GM18861 (cell line): ENCODE data around the gene PGC.
A peak's percentile ranks its signal among the peaks of the same experiment; 100 is the strongest.

Experiments used
- ATAC-seq: cut with Tn5 transposase; IDR thresholded peaks from one replicate; pipeline ENCODE4 v1.9.1; 2021; ENCODE audit not compliant: unreplicated experiment

PGC gene

DNA sequence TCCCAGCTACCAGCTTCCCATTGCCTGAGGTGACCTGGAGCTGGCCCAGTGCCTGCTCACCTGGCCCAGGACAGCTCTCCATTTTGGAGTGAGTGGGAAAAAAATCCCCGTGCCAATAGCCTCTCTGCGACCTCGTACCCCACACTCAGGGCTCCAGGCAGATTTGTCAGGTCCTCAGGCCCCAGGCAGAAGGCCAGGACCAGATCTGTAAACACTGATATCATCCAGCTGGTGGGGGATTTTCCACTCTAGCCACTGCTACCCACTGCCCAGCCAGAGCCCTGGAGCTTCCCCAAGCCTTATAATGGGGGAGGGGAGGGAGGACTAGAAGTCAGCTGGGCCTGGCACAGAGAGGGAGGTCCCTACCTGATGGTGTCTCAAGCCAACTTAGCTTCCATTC lies 1.3 kb upstream of the PGC start:
- ATAC-seq = no peak

DNA sequence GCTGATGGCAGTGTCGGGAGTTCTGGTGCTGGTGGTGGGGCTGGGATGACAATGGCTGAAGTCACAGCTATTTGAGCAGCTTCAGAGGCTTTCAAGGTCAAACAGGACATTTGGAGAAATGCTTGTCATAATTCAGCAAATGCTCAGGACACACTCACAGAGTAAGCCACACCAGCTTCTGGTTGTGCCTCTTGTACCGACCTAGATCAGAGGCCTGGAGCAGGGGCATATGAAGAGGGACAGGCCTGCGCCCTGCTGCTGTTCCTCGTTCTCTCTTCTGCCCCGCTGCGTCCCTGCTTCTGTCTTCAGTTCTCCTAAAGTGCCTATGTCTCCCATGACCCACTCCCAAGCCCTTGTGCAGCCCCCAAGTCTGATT lies 893 bp upstream of the PGC start:
- ATAC-seq = no peak

DNA sequence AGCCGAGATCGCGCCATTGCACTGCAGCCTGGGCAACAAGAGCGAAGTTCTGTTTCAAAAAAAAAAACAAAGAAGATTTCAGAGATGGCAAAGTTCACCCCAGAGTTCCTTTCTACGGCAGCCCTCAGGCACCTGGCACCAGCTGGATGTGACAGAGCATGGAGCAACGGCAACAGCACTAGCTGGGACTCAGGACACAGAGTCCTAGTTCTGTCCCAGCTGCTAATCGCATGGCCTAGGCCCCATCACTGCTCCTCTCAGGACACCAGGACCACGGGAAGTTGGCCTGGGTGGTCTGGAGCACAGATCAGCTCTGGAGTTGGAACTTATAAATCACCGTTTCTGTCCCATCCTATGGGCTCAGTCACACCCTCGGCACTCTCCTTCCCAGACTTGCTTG lies 1.1 kb downstream of the PGC start:
- ATAC-seq = no peak

DNA sequence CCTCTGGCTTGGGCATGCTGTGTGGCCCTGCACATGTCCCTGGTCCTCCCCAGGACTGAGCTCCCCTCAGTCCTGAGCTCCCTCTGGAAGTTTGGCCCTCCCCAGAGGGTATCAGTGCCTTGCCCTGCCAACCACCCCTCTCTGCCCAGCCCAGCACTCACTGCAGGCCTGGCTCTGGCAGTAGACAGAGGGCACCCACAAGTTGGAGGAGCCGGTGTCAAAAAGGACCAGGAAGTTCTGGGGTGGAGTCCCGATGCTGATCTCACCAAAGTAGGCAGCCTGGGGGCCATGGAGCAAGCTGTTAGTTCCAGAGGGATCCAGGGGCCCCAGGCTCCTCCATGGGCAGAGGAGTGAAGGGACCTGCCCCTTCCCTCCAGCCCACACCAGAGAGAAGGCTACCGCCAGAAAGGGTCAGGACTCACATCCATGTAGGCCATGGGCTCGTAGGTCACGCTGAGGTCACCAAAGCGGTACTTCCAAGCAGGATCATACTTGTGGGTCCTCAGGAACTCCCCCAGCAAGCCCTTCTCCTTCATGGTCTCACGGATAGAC lies 2.9 kb downstream of the PGC start:
- ATAC-seq = no peak

DNA sequence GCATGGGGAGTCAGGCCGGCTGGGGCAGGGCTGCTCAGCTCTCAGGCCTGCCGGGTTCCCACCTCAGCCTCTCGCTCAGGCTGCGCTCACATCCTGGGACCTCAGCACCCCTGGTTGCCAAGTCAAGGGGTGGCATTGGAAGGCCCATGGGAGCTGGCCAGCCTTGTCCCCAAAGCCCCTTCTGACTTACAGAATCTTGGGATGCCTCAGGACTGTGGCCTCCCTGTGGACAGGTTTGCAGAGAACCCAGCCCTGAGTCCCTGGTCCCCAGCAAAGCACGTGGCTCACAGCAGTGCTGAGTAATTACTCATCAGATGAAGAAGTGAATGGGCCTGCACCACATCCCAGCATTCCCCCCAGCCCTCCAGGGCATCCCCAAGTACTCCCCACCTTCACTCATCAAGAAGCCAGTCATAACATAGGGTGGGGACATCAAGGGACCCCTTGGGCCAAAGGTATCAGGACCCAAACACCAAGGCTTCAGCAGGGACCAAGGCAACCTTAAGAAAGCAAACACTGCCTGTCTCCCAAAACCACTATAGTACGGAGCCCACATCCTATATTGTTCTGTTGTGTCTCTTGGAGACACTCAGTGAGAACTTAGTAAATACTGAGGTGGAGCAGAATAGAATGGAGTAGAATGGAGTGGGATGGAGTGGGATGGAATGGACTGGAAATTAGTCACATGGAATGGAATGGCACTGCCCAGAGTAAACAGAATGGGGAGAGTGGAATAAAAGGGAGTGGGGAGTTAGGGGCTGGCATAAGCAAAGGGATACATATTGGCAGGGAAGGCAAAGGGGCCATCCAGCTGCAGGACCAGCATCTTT lies 3.6 kb downstream of the PGC start:
- no peak for ATAC-seq

DNA sequence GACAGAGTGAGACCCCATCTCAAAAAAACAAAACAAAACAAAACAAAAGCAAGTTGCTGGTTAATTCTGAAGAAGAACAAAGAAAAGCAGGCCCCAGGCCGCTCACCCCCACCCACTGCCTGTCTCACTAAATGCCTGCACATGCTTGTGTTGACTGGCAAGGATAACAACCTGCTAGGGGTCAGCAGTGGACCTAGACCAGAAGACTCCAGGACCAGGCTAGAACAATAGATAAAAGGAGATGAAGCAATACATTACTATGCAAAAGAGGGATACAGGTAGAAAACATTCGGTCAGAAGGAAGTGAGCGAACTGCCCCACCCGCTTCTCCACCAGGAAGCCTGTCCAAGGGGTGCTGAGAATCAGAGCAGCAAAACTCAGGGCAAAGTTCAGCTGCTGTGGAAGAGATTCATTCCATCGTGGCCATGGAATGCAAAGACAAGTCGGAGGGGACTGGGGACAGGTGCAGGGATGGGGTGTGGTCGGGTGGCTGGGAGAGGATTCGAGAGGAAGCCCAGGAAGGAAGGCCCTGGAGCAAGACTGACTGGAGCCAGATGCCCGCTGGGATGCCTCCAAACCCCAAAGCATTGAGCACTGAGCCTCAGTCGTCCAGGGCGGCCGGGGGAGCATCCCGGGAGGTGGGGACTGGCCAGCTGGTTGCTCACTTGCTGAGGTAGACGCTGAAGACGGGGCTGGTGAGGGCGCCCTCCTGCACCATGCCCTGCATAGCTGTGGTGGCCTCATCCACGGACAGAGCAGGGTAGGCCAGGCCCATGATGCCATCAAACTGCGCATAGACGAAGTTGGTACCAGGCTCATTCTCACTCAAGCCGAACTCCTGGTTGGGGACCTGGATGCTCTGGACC lies 5.3 kb downstream of the PGC start:
- ATAC-seq = no peak

DNA sequence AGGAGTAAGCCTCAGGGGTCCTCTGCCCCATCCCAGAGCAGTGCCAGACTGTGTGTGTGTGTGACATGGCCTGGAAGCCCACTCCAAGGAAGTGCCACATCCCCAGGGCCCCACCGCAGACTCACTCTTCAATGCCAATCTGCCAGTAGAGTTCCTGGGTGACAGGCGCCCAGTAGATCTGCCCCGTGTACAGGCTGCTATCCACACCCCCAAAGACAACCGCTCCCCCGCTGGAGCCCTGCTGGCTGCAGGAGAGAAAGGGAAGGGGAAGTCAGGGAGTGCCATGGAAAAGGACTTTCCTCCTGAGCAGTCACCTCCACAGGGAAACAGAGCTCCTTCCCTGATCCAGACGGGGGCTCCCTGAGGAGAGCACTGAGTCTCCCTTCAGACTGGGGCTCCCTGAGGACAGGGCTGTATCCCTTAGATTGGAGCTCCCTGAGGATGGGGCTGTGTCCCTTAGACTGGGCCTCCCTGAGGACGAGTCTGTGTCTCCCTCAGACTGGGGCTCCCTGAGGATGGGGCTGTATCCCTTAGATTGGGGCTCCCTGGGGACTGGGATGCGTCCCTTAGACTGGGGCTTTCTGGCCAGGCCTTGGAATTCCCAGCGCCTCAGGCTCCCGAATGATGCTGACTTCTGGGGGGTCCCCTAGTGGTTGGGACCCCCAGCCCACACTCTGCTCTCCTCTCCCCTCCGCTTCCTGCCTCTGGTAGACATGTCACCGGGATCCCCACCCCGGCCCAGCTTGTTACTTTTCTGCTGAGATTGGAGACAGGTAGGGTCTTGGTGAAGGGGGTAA lies 6.6 kb downstream of the PGC start:
- ATAC-seq = no peak

DNA sequence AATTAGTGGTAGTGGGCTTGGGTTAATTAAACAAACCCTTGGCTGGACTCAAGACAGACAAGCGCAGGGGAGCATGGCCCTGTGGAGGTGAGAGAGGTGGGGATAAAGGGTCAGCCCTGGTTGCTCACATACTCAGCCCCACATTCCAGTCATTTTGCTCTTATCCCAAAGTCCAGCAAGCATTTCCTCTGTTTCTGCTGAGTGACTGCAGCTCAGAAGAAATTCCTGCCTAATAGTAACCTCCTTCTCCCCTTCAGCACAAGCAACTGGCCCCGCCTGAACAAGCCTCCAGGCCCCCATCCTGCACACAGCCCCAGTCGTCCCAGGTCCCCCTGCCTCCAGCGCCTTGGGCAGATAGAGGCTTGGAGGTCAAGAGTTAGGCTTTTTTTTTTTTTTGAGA lies 8.2 kb downstream of the PGC start:
- ATAC-seq = no peak

DNA sequence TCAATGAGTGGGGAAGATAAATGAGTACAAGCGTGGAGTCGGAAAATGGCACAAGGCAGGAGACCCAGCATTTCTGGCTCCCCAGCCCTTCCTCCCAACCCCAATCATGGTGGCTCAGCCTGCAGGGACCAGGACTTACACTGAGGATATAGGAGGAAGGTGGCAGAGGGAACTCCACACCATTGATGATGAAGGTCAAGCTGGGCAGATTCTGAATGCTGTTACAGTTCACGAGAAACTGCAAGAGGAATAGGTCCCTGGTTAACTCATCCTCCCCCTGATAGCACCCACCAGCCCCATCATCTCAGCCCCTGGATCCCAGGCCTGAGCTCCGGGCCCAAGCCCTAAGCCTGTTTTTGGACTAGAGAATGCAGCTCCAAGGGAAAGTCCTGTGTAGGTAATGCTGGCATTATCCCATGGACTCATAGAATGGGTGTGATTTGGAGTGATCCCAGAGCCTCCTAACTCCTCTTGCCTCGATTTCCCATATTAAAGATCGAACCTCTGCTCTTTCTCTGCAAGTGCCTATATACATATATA lies 9.5 kb downstream of the PGC start:
- no peak for ATAC-seq

DNA sequence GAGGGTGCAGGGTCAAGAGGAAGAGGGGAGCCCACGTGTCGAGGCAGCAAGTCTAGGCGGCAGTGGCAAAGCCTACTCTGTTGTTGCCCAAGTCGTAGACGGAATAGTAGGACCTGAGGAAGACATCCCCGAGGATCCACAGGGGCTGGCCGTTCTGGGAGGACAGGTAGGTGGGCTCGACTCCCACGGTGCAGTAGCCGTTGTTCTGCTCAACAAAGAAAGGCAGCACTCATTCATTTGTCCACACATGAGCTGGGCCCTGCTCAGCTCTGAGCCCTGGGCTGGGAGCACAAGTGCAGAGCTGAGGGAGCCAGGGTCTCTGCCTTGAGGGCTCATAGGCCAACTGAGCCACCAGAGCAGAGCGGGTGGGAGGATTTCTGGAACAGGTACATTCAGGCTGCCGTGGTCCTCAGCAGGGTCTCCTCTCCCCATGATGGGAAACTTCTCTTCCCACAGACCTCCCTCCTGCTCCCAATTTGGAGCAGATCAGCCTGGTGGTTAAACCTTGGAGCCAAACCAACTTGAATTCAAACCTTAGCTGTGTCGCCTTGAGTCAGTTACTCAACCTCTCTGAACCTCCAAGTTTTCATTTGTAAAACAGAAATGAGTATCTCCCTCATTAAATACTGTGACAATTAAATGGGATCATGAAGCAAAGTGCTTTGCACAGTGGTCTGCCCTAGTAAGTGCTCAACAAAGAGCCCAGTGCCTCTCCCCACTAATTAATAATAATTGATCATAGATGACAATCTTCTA lies 10.2 kb downstream of the PGC start:
- no peak for ATAC-seq

DNA sequence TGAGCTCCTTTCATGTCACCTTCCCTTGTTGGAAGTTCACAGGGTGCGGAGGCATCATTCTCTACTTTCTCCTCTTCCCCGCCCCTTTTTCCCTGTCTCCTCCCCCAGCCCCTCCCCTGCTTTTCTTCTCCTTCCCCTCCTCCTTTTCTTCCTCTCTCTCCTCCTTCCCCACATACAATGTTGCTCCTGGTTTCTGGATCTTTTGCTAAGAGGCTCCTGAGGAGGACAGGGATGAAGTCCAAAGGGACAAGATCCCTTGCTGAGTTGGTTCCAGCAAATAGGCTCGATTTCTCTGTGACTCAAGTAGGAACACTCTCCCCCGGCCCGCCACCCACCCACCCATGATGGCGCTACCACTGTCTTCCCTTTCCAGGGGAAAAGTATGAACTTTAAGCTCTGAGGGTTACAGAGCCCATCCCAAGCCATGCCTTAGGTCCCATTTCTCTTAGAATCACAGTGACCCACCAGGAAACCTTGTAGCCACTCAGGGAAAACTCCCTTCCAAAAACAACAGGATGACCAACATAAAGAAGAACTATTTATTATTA lies 10.9 kb downstream of the PGC start:
- no peak for ATAC-seq

DNA sequence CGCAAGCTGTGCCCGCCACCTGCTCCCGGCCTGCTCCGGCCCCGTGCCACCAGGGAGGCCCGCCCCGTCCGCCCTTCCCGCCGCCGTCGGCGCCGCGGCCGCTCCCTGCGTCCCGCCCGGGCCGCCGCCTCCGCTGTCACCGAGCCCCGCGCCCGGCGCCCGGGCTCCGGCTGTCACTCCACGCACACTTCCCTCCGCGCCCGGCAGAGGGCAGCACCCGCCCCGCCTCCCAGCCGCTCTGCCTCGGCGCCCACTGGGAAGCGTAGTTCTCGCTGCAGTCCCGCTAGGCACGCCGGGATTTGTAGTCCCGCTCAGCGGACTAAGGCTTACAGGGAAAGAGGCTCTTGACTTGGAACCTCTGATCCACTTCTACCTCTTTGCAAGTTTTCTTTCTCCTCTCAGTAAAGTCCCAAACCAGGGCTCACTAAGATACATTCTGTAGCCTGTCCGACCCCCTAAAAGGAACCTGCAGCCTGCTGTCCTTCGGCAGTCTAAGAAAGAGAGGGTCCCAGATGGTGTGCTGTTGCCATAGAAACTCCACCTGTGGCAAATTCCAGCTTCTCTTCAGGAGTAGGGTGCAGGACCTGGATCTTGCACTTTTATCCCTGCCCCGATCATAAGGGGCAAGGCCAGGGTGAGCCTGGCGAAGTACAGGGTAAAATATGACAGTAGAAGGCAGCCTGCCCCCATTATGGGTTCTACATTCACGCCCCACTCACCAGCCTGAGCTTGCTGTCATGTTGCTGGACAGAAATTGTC lies 11.6 kb downstream of the PGC start, which contains the start of gene TFEB:
Gene TFEB, minus strand, starts transcription at position 182 of the 759 bp plus-strand sequence. CDS start 44,395 bp downstream, outside the sequence.
- peak; percentile 51 for ATAC-seq

DNA sequence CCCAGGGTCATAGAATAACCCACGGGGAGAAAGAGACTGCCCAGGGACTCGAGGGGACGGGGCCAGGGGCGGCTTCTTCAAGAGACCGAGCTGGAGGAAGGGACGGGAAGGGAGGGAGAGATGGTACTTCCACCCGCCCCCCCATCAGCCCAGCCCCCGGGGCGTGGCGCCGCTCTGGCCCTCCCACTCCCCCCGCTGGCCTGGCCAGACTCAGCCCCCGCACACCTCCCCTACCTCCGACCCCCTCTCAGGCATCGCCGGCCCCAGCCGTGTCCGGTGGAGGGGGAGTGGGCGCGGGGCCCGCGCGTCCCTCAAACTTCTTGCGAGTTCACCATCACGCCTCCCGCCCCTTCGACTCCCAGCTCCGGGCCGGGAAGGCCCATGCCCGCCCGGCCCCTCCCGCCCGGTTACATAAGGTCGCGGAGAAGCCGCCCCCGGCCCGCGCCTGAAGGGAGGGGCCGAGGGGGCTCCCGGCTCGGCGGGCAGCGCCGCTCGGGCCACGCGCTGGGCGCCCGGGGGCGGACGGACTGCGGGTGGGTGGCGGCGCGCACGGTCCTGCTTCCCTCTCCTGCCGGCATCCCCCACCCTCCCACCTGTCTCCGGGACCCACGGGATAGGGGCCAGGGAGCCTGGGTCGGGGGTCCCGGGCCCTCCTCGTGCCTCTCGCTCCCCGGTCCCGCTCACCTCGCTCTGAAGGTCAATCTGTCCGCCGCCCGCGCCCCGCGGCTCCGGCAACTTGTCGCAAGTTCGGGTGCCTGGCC lies 12.4 kb downstream of the PGC start:
- ATAC-seq = peak; percentile 7

DNA sequence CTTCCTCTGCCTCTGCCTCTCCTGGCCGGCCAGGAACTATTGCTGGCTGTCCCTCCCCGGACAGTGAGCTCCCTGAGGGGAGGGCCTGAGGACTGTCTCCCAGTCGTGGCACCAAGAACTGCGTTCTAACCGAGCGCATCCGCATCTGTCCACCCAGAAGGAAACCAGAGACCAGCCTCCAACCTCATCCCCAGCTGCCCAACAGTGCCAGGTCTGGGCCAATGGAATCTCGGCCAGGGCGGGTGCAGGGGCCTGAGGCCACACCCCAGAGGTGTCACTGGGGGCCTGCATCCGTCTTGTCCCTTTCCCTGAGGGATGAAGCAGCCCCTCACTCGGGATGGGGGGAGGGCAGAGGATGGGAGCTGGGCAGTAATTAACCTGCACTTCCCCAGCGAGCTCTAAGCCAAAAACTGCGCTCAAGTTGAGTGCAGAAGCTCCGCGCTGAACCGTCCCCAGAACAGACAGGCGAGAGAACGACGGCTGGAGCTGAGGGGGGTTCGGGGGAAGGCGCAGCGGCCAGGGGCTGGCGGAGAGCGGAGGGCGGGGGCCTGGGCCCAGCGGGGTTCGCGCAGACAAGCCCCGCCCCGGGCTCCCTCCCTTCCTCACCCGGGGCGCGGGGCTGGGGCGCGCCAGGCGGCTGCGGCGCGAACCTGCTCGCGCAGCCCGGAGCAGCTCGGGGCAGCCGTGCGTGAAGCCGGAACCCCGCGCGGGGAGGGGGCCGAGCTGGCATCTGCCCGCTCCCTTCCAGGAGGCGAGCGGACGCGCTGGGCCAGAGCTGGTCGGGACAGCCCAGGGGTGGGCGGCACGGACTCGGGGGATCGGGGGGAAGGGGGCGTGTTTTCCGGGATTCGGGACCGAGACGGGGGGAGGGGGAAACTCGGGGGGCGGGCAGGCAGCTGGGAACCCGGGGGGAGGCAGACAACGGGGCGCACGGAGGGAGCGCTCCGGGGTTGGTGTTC lies 13.2 kb downstream of the PGC start:
- ATAC-seq = peak; percentile 25

DNA sequence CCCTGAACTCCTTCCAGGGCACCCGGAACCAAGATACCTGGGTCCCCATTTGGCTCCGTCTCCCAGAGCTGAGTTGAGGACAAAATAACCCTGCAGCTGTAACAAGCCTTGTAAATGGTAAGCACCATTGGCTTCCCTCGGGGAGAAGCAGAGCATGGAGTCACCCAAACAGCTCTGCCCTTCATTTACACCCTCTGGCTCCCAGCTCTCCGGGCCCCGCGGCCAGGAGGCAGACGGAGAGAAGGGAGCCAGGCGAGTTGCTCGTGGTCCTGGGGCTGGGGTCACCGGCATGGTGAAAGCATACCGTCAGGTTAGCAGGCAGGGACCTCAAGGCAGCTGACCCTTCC lies 13.9 kb downstream of the PGC start:
- no peak for ATAC-seq

DNA sequence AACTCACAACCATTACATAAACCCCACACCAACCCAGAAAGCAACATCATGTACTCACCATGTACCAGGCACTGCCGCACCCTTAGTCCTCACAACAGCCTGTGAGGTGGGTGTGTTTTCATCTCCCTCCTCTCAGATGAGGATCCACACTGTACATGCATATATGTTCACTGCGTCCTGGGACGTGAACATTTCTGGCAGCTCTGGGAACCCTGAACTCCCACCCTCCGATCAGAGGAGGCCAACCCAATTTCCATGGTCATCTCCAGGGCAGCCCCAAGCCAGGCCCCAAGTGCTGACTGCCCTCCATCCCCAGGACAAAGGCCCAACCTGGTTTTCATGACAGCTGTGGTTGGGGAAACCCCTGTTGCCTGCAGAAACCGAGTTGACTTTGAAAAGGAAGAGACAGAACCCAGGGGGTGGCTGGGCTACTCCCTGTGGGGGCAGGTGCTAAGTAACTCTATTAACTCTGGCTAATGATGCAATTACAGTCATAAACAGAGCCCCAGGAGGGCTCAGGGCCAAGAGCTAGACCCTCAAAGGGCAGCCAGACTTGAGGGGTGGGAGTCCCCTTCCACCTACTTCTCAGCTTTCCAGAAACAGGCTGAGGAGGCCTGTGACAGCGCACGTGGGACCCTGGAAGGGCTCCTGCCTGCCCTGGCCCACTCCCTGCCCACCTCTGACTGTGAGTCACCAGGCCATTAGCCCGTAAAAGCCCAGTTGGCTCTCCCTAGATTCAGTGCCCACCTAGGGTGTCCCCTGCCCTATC lies 14.4 kb downstream of the PGC start:
- peak; percentile 24 for ATAC-seq

DNA sequence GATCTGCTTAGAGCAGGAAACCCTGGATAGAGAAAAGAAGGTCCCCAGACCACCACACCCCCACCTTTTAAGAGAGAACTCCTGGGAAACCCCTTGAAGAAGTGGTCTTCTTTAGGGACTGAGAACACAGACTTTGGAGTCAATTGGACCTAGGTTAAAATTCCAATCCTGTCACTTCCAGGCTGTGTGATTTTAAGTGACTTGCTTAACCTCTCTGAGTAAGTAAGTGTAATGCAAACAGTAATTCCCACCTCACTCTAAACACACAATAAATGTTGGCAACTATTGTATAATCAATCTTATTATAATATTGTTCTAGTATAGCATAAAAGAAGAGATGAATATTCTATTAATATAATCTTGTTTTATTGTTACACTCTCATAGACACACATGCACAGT lies 15.0 kb downstream of the PGC start:
- no peak for ATAC-seq
